ENCODE measurements around the gene CGREF1.
A peak's percentile ranks its signal among the peaks of the same experiment; 100 is the strongest.

CGREF1 gene

DNA sequence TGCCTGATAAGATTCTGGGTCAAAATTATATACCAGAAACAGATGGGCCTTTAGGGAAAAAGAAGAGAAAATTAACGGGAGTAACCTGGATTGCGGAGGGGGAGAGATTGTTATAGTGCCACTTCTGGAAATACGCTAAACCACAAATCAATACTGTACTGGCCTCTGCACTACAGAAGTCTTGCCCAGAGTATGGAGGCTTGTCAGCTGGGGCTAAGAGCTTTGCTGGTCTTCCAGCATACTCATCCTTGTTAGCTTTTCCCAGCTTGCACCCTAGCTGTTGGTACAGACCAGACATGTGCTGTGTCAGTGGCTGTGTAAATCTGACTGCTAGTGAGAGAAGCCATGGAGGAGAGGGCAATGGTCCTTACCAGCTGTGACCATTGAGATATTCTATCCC, 58.6 kb downstream of the CGREF1 start:
- Histone ChIP-seq H3K27ac (ENCODE audit: poor library complexity, severe bottlenecking) (no peak overlapping the region), H3K4me1 (ENCODE audit: insufficient read depth, poor library complexity, severe bottlenecking) (no peaks in the 10 kb centered on the region), H3K27me3 (ENCODE audit: insufficient read depth, poor library complexity, severe bottlenecking) (no peaks in the 10 kb centered on the region), H3K36me3 (ENCODE audit: low read depth) (peaks cover 32% of the 10 kb centered on the region), H3K4me3 (ENCODE audit: severe bottlenecking) (no peak overlapping the region), H3K9me3 (ENCODE audit: severe bottlenecking) (no peaks in the 10 kb centered on the region)
- DNase-seq (ENCODE audit: low spot score) (no peak), ATAC-seq (ENCODE audit: low read depth) (peak; percentile 22; the same call in 1 of the 3 replicates)
- TF ChIP-seq, protein P1, sequence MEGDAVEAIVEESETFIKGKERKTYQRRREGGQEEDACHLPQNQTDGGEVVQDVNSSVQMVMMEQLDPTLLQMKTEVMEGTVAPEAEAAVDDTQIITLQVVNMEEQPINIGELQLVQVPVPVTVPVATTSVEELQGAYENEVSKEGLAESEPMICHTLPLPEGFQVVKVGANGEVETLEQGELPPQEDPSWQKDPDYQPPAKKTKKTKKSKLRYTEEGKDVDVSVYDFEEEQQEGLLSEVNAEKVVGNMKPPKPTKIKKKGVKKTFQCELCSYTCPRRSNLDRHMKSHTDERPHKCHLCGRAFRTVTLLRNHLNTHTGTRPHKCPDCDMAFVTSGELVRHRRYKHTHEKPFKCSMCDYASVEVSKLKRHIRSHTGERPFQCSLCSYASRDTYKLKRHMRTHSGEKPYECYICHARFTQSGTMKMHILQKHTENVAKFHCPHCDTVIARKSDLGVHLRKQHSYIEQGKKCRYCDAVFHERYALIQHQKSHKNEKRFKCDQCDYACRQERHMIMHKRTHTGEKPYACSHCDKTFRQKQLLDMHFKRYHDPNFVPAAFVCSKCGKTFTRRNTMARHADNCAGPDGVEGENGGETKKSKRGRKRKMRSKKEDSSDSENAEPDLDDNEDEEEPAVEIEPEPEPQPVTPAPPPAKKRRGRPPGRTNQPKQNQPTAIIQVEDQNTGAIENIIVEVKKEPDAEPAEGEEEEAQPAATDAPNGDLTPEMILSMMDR (IDR thresholded peaks at IDR 0.05; ENCODE audit: poor library complexity, severe bottlenecking) = no peak

DNA sequence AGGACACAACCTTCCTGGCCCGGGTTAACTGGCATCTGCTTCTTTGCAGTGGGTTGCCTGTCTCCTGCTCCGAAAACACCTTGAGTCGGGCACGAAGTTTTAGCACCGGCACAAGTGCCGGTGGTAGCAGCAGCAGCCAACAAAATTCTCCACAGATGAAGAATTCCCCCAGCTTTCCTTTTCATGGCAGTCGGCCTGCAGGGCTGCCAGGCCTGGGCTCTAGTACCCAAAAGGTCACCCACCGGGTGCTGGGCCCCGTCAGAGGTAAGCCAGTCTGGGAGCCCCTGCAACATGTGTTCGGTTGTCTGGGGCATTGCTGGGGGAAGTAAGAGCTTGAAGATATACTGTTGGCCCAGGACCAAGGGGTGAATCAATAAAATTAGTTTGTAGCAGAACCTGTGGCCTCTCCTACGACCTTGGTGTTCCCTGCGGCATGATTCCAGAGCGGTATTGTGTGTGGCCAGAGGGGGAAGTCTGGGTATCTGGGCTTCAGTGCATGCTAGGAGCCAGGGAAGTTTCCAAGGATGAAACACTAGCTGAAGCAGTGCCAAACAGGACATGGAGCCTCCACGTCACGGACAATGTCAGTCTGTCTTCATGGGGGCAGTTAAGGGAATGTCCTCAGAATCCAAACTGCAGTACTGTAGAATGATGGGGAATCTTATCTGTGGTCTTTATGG, 59.6 kb downstream of the CGREF1 start:
- H3K36me3 ChIP-seq (ENCODE audit: low read depth) = peaks cover 43% of the 10 kb centered on the region
- DNase-seq (ENCODE audit: low spot score) = no peak
- ATAC-seq (ENCODE audit: low read depth) = no peak
- H3K4me3 ChIP-seq (ENCODE audit: severe bottlenecking) = no peak overlapping the region
- H3K4me1 ChIP-seq (ENCODE audit: insufficient read depth, poor library complexity, severe bottlenecking) = no peaks in the 10 kb centered on the region
- no peaks in the 10 kb centered on the region for H3K9me3 ChIP-seq (ENCODE audit: severe bottlenecking)
- H3K27ac ChIP-seq (ENCODE audit: poor library complexity, severe bottlenecking) = no peak overlapping the region
- H3K27me3 ChIP-seq (ENCODE audit: insufficient read depth, poor library complexity, severe bottlenecking) = no peaks in the 10 kb centered on the region
- TF ChIP-seq, protein P1 (IDR thresholded peaks at IDR 0.05; ENCODE audit: poor library complexity, severe bottlenecking) = no peak

DNA sequence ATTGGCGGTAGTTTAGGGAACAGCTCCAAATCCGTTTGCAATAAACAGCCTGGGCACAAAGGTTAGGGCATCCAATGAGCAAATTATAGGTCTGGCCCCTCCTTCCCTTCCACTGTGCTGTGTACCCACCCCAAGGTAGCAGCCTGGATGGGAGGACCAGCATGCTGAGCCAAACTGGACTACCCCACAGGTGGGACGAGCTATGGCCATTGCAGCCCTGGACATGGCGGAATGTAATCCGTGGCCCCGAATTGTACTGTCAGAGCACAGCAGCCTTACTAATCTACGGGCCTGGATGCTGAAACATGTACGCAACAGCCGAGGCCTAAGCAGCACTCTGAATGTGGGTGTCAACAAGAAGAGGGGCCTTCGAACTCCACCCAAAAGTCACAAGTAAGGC, 60.7 kb downstream of the CGREF1 start:
- H3K4me1 ChIP-seq (ENCODE audit: insufficient read depth, poor library complexity, severe bottlenecking) = no peaks in the 10 kb centered on the region
- no peaks in the 10 kb centered on the region for H3K9me3 ChIP-seq (ENCODE audit: severe bottlenecking)
- TF ChIP-seq, protein P1 (IDR thresholded peaks at IDR 0.05; ENCODE audit: poor library complexity, severe bottlenecking) = no peak
- peaks cover 46% of the 10 kb centered on the region for H3K36me3 ChIP-seq (ENCODE audit: low read depth)
- no peak overlapping the region for H3K4me3 ChIP-seq (ENCODE audit: severe bottlenecking)
- DNase-seq (ENCODE audit: low spot score) (no peak), ATAC-seq (ENCODE audit: low read depth) (no peak)
- no peaks in the 10 kb centered on the region for H3K27me3 ChIP-seq (ENCODE audit: insufficient read depth, poor library complexity, severe bottlenecking)
- no peak overlapping the region for H3K27ac ChIP-seq (ENCODE audit: poor library complexity, severe bottlenecking)

DNA sequence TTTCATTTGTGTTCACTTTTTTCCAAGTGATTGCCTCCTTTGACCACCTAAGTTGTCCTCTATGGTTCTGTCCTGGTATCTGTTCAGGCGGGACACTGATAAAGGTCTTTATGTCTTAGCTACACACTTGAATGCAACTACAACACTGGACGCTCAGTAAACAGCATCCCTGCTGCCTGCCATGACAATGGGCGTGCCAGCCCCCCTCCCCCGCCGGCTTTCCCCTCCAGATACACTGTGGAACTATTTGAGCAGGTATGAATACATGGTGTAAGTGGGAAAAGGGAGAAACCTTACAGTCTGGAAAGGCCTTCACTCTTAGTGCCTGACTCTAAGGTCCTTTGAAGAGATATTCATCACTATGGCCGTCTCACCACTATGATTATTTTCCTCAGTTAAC, 61.7 kb downstream of the CGREF1 start:
- H3K4me3 ChIP-seq (ENCODE audit: severe bottlenecking) = no peak overlapping the region

DNA sequence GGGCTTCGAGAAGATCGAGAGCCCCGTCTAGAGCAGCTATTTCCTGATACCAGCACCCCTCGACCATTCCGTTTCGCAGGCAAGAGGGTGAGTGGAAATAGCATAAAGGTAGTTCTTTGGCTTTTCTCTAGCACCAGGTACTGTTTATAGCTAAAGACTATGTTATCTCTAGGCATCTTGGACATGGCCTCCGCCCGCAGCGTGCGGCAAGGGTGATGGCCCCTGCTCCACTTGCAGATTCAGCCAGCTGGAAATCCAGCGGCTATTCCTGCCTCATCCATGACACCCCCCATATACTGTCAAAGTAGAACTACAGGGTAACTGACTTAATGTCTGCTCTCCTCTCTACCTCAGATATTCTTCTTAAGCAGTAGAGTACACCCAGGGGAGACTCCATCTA, 64.2 kb downstream of the CGREF1 start:
- no peak overlapping the region for H3K27ac ChIP-seq (ENCODE audit: poor library complexity, severe bottlenecking)
- H3K9me3 ChIP-seq (ENCODE audit: severe bottlenecking) = no peaks in the 10 kb centered on the region
- no peaks in the 10 kb centered on the region for H3K4me1 ChIP-seq (ENCODE audit: insufficient read depth, poor library complexity, severe bottlenecking)
- no peaks in the 10 kb centered on the region for H3K27me3 ChIP-seq (ENCODE audit: insufficient read depth, poor library complexity, severe bottlenecking)
- TF ChIP-seq, protein P1 (IDR thresholded peaks at IDR 0.05; ENCODE audit: poor library complexity, severe bottlenecking) = no peak
- peaks cover 36% of the 10 kb centered on the region for H3K36me3 ChIP-seq (ENCODE audit: low read depth)
- no peak overlapping the region for H3K4me3 ChIP-seq (ENCODE audit: severe bottlenecking)
- ATAC-seq (ENCODE audit: low read depth) (no peak), DNase-seq (ENCODE audit: low spot score) (no peak)

More for the DNA sequence above, 61.7 kb downstream of the CGREF1 start:
- no peaks in the 10 kb centered on the region for H3K4me1 ChIP-seq (ENCODE audit: insufficient read depth, poor library complexity, severe bottlenecking)
- no peak overlapping the region for H3K27ac ChIP-seq (ENCODE audit: poor library complexity, severe bottlenecking)
- TF ChIP-seq, protein P1 (IDR thresholded peaks at IDR 0.05; ENCODE audit: poor library complexity, severe bottlenecking) = no peak
- H3K36me3 ChIP-seq (ENCODE audit: low read depth) = peaks cover 42% of the 10 kb centered on the region
- DNase-seq (ENCODE audit: low spot score) = no peak
- ATAC-seq (ENCODE audit: low read depth) = no peak
- no peaks in the 10 kb centered on the region for H3K9me3 ChIP-seq (ENCODE audit: severe bottlenecking)
- no peaks in the 10 kb centered on the region for H3K27me3 ChIP-seq (ENCODE audit: insufficient read depth, poor library complexity, severe bottlenecking)

All from RWPE2 (cell line).